ENCODE measurements around the gene NLK. TPM values are rescaled to one million over a fixed set of nuclear protein-coding genes. Genes with fewer than 3 reads are reported as not detected.

The NLK gene
- total RNA-seq, 1 donor from 2014 or later = 26.3 TPM

DNA sequence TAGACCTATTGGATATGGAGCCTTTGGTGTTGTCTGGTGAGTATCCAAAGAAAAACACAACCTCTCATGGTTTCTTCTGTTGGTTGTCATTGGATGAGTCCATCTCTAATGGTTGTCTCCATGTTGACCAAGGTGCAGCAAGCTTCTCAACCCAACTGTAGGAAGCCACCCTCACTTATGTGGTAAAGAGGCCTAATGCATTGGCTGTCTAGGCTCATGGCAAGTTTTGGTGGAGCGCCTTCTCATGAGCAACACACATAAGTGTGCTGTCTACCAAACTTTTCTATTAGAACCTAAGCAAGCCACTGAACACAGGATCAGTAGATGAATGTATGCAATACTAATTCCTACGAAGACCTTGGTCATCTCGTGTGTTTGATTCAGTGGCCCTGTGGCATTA is 819 bp downstream of the NLK start:
- Histone ChIP-seq H3K27me3 (ENCODE audit: low read depth) (no peaks in the 10 kb centered on the region), H3K36me3 (no peaks in the 10 kb centered on the region), H3K4me1 (peaks cover 71% of the 10 kb centered on the region), H3K27ac (replicated peaks) (peak overlapping the region; percentile 7), H3K9me3 (replicated peaks) (no peaks in the 10 kb centered on the region), H3K4me3 (peak overlapping the region; percentile 96)
- no peak for DNase-seq
- intact Hi-C loops (cut with micrococcal nuclease) = no loop called here
- no peak for TF ChIP-seq CTCF (IDR thresholded peaks at IDR 0.05; ENCODE audit: borderline replicate concordance)

GRCh38 chr17:28043741-28044140 is 1.3 kb downstream of the NLK start:
- intact Hi-C loops (cut with micrococcal nuclease) = no loop called here

DNA sequence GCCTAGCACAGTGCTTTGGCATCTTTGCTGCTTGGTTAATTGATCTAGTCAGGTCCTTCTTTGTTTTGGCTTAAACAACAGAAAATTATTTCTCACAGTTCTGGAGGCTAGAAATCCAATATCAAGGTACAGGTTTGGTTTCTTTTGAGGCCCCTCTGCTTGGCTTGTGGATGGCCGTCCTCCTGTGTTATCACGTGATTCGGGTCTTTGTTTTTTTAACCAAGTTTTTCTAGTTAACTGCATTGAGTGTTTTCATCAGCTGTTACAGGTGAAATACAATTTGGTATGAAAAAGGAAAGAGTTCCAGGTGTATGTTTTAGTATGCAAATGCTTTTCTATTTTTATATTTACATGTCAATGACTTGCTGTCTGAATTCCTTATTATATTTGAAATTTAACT is 2.8 kb downstream of the NLK start:
- Histone ChIP-seq H3K4me3 (peak overlapping the region; percentile 96), H3K27me3 (ENCODE audit: low read depth) (no peaks in the 10 kb centered on the region), H3K9me3 (replicated peaks) (no peaks in the 10 kb centered on the region), H3K27ac (replicated peaks) (no peak overlapping the region), H3K36me3 (no peaks in the 10 kb centered on the region), H3K4me1 (peaks cover 91% of the 10 kb centered on the region)
- no peak for DNase-seq
- no peak for TF ChIP-seq CTCF (IDR thresholded peaks at IDR 0.05; ENCODE audit: borderline replicate concordance)
- intact Hi-C loops (cut with micrococcal nuclease) = no loop called here

More at GRCh38 chr17:28043741-28044140, 1.3 kb downstream of the NLK start:
- H3K4me3 ChIP-seq = peak overlapping the region; percentile 96
- peaks cover 75% of the 10 kb centered on the region for H3K4me1 ChIP-seq
- no peaks in the 10 kb centered on the region for H3K27me3 ChIP-seq (ENCODE audit: low read depth)
- no peak for DNase-seq
- TF ChIP-seq CTCF (IDR thresholded peaks at IDR 0.05; ENCODE audit: borderline replicate concordance) = no peak
- H3K9me3 ChIP-seq (replicated peaks) = no peaks in the 10 kb centered on the region
- H3K36me3 ChIP-seq = no peaks in the 10 kb centered on the region
- peak overlapping the region; percentile 7 for H3K27ac ChIP-seq (replicated peaks)

GRCh38 chr17:28046034-28046825 is 3.8 kb downstream of the NLK start:
- peaks cover 92% of the 10 kb centered on the region for H3K4me1 ChIP-seq
- intact Hi-C loops (cut with micrococcal nuclease) = no loop called here
- no peak overlapping the region for H3K4me3 ChIP-seq
- no peak overlapping the region for H3K27ac ChIP-seq (replicated peaks)
- H3K9me3 ChIP-seq (replicated peaks) = no peaks in the 10 kb centered on the region
- no peak for DNase-seq
- H3K27me3 ChIP-seq (ENCODE audit: low read depth) = no peaks in the 10 kb centered on the region
- no peak for TF ChIP-seq CTCF (IDR thresholded peaks at IDR 0.05; ENCODE audit: borderline replicate concordance)
- no peaks in the 10 kb centered on the region for H3K36me3 ChIP-seq

DNA sequence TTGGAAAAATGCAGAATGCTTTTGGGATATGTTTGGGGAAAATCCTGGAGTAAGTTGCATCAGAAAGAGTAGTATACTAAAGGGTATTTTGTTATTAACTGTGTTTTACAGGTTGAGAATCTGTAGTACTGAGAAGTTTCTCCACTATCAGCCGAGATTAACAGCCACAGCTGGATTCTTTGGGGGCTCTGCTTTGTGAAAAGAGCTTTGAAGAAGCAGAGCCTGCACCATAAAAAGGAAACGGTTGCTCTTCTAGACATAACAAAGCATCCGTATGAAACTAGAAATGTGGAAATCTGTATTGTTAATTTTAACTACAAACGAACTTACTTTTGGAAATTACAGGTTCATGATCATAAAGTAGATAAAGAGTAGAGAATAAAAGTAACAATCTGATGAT is 5.3 kb downstream of the NLK start:
- H3K27me3 ChIP-seq (ENCODE audit: low read depth) = no peaks in the 10 kb centered on the region
- no peak for DNase-seq
- no peaks in the 10 kb centered on the region for H3K36me3 ChIP-seq
- H3K9me3 ChIP-seq (replicated peaks) = no peaks in the 10 kb centered on the region
- intact Hi-C loops (cut with micrococcal nuclease) = no loop called here
- no peak overlapping the region for H3K4me3 ChIP-seq
- no peak overlapping the region for H3K27ac ChIP-seq (replicated peaks)
- TF ChIP-seq CTCF (IDR thresholded peaks at IDR 0.05; ENCODE audit: borderline replicate concordance) = no peak
- H3K4me1 ChIP-seq = peaks cover 95% of the 10 kb centered on the region
